GM18951 (cell line): ENCODE results near the gene IZUMO4.
A peak's percentile ranks its signal among the peaks of the same experiment; 100 is the strongest.
"Not testable (repeated sequence)": the region's sequence is repeated elsewhere in the genome, so short reads cannot be mapped to it uniquely, and the experiment has no call there.

Source experiments
- POLR2A ChIP-seq: IDR thresholded peaks from 4 replicates; pipeline ENCODE4 v1.6.1; 2011; ENCODE audit warnings: mild to moderate bottlenecking; ENCODE audit not compliant: insufficient read length, insufficient read depth; ENCODE audit errors: extremely low read depth
- in situ Hi-C: fragments of 300-500 bp; cut with MboI; formaldehyde crosslinking; loops from one replicate; pipeline ENCODE4 v1.12.0; 2022; ENCODE audit warnings: low sequenced_read_pairs, mixed read lengths, inconsistent platforms; ENCODE audit not compliant: unreplicated experiment

IZUMO4 gene

DNA sequence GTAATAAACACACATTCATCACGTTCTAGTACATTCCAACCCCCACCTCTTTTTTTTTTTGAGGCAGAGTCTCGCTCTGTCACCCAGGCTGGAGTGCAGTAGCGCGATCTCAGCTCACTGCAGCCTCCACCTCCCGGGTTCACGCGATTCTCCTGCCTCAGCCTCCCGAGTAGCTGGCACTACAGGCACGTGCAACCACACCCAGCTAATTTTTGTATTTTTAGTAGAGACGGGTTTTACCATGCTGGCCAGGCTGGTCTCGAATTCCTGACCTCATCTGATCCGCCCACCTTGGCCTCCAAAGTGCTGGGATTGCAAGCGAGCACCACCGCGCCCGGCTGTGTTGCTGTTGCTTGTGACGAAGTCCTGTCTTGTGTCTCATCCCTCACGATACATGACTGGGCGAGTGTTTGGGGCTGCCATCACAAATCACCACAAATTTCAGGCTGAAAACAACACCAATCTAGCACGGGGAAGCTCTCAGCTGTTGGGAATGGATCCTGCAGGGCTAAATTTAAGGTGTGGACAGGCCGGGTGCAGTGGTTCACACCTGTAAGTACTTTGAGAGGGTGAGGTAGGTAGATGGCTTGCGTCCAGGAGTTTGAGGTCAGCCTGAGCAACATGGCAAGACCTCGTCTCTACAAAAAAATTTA lies 16.3 kb upstream of the IZUMO4 start:
- no peak for TF ChIP-seq POLR2A
- in situ Hi-C loops, result no loop called here

DNA sequence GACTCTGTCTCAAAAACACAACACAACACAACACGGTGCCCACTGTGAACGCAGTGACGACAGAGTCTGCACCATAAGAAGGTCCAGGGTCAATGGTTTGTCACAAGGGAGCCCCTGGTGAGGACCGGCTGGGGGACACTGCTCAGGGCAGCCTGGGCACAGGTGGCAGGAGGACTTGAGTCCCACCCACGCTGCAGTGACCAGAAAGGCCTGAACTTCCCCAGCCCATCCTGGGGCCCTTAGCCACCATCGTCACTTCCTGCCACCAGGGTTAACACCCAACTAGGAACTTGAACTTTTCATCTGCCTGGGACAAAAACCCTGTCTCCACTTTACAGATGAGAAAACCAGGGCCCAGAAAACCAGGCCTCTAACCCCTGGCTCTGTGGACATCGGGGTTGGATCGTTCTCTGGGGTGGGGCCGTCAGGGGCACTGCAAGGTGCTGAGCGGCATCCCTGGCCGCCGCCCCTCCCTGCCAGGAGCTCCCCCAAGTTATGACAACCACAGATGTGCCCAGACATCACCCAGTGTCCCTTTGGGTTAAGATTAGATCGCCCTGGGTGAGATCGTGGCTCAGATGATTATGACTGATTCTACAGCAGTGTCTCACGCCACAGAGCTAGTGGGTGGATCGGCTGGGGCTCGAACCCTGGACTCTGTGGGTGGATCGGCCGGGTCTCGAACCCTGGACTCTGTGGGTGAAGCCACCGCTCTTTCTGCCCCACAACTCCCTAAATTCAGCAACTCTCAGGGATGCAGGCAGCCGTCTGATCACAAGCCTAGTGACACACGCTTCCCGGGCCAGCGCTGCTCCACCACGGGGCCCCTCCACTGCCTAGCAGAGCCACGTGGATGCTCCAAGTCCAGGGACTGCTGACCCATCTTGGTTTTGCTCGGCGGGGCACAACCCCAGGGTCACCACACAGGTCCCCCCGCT lies 14.6 kb upstream of the IZUMO4 start:
- in situ Hi-C loops, result no loop called here
- TF ChIP-seq POLR2A, result peak; percentile 46

DNA sequence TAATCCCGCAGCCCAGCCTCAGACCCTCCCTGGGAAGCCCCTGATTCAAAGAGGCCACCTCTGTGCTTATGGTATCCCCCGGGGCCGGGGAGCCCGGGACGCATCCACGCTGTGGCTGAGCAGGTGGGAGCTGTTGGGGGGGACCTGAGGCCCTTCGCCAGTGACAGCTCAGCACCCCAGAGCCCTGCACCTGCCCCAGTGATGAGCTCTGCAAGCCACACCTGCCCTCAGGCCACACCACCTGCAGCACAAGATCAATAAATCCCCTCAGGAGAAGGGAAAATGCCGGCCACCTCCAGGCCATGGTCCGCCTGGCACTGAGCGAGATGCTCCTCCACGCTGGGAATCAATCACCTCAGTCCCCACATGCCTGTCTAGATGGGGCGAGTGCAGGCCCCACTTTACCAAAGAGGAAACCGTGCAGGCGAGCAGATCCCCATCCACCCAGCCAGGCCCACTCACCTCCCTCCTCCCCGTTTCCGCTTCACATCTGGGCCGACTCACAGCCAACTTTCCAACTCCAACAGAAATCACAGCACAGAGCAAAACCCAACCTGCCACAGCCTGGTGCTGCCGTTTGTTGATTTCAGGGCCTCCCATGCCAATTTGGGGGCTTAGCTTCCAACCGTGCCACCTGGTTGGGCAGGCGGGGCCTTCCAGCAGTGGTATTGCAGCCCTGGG lies 13.4 kb upstream of the IZUMO4 start:
- in situ Hi-C loops, result no loop called here
- TF ChIP-seq POLR2A, result peak; percentile 53

DNA sequence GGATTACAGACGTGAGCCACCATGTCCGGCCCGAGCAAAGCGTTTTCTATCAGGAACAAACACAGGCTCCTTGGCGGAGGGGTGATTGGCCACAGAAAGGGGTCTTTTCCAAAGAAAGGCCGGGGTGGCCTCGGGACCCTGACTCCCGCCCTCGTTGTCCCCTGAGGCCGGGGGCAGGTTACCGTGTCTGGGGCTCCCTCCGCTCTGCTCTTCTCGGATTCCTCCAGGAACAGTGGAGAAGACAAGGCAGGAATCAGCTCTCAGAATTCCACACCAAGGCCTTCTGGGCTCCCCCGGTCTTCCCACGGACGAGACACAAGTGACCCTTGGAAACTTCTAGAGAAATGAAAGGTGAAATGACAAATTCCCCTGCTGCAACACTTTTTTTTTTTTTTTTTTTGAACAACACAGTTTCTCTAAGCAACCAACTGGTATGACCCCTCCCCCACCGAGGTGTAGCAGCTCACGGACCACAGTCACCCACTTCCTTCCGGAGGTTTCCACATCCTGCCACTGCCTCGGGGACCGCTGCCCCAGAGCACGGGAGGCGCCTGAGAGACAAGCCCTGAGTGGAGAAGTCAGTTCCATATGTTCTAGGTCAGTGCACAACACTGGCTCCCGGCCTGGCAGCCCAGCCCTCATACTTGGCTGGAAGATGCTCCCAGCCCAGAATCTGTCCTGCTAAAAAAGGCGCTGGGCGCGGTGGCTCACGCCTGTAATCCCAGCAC lies 11.6 kb upstream of the IZUMO4 start:
- in situ Hi-C loops, result no loop called here
- TF ChIP-seq POLR2A, result peak; percentile 80

DNA sequence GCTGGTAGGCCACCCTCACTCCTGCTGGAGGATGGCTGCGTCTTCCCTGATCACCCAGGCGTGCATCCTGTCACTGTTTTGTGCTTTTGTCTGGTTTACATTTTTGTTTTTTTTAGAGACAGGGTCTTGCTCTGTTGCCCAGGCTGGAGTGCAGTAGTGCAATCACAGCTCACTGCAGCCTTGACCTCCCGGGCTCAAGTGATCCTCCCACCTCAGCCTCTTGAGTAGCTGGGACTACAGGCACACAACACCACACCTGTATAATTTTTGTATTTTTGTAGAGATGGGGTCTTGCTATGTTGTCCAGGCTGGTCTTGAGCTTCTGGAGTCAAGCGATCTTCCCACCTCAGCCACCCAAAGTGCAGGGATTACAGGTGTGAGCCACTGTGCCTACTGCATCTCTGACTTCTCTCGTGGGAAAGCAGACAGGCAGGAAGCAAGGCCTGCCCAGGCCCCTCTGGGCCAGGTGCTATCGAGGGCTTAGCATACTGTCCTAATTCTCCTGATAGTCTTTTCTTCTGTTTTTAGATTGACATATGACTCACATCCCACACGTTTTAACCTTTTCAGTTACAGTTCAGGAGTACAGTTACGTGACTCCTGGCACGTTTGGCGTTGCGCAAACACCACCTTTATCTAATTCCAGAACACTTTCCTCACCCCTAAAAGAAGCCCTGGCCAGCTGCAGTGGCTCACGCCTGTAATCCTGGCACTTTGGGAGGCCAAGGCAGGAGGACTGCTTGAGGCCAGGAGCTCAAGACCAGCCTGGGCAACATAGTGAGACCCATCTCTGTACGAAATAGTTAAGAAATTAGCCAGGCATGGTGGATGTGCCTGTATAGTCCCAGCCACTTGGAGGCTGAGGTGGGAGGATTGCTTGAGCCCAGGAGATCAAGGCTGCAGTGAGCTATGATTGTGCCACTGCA lies 9.8 kb upstream of the IZUMO4 start:
- peak; percentile 45 for TF ChIP-seq POLR2A
- in situ Hi-C loops, result not testable (repeated sequence)

DNA sequence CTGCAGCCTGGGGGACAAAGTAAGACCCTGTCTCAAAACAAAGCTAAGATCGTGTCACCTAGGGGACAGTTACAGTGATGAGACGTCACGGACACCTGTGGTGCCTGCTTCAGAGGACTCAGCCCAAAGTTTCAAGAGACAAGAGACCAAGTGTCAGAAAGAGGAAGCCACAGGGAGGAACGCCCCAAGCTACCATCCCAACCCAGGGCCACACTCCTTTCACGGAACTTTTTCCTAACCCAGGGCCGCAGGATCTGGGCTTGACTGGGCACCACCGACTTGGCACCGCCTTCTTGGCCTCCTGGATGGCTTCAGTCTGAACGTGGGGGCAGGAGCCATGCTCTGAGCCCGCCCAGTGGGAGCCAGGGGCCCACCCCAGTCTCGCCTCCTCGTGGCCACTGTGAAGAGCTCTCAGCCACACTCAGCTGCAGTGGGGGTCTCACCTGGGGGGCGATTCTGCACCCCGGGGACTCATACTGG lies 9.1 kb upstream of the IZUMO4 start:
- in situ Hi-C loops, result no loop called here
- TF ChIP-seq POLR2A, result peak; percentile 43

DNA sequence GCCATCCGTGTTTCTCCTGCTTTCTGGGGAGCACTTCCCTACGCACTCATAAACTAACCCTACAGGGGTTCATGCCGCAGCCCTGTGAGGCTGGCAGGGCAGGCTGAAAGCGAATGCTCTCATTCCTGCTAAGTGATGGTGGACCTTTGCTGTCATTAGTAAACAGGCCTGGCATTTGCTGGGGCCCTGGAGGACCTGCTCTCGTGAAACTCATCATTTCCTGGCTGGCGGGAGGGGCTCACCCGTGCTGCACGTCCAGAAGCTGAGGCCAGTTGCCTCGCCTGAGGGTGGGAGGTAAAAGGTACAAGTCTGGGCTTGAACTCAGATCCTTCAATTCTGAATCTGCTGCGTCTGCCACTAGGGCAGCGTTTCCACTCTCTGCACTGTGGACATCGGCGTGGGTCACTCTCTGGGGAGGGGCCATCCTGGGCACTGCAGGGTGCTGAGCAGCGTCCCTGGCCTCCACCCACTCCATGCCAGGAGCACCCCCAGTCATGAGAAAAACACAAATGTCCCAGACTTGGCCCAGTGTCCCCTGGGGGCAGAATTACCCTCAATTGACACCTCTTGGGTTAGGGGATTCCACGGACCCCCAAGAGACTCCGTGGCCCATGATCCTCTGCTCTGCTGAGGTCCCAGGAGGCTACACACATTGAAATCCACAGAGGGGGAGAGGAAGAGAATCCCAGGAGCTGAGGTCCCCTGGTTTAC lies 7.6 kb upstream of the IZUMO4 start:
- in situ Hi-C loops, result no loop called here
- TF ChIP-seq POLR2A, result peak; percentile 50

DNA sequence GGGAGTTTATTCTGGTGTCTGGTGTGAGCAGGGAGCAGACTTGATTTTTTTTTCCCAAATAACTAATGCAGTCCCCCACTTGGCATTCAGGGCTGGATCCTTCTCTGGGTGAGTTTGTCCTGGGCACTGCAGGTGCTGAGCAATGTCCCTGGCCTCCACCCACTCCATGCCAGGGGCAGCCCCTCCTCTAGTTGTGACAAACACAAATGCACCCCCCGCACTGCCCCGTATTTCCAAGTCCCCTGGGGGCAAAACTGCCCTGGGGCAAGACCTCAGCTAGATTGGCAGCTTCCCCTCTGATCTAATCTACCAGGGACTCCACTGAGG lies 7.0 kb upstream of the IZUMO4 start:
- no peak for TF ChIP-seq POLR2A
- in situ Hi-C loops, result no loop called here

DNA sequence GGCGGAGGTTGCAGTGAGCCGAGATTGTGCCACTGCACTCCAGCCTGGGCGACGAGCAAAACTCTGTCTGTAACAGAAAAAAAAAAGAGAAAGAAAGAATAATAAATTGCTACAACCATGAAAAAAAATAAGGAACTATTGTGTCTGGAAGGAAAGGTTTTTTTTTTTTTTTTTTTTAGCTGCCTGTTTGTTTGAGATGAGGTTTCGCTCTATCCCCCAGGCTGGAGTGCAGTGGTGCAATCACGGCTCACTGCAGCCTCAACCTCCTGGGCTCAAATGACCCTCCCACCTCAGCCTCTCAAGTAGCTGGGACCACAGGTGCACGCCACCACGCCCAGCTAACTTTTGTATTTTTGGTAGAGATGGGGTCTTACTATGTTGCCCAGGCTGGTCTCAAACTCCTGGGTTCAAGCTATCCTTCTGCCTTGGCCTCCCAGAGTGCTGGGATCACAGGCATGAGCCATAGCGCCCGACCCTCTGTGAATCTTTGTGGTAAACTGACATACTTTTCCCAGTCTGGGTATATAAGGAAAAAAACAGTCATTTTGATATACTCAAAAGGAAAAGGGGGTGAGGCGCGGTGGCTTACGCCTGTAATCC lies 4.7 kb upstream of the IZUMO4 start:
- in situ Hi-C loops, result not testable (repeated sequence)

DNA sequence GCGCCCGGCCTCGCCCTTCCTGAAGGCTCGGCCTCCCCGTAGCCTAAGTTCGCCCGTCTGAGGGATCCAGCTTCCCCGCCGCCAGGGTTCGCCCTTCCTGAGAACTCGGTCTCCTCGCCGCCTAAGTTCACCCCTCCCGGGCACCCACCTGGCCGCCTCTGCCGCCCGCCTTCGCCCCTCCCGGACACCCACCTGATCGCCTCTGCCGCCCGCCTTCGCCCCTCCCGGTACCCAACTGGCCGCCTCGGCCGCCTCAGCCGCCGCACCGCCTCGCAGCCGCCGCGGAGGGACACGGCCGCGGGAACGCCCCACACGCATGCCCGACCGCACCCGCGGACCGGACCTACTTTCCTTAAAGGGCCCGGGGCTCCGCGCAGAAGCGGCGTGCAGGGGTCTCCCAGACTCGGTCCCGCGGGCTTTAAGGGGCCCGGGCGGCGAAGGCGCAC lies 658 bp upstream of the IZUMO4 start, which contains the start of gene MOB3A:
Gene MOB3A (minus strand): TSS at position 293 of the 446 bp plus-strand sequence. CDS start 17,766 bp downstream, outside the sequence.
- in situ Hi-C loops, result no loop called here
- TF ChIP-seq POLR2A, result peak; percentile 74
